HG03135 (cell line): ENCODE results near the gene PLCXD3.

ENCODE experiments used
- ATAC-seq: cut with Tn5 transposase; IDR thresholded peaks from one replicate; pipeline ENCODE4 v1.9.1; 2021; ENCODE audit warnings: mild to moderate bottlenecking, moderate library complexity; ENCODE audit not compliant: unreplicated experiment

Gene PLCXD3

DNA sequence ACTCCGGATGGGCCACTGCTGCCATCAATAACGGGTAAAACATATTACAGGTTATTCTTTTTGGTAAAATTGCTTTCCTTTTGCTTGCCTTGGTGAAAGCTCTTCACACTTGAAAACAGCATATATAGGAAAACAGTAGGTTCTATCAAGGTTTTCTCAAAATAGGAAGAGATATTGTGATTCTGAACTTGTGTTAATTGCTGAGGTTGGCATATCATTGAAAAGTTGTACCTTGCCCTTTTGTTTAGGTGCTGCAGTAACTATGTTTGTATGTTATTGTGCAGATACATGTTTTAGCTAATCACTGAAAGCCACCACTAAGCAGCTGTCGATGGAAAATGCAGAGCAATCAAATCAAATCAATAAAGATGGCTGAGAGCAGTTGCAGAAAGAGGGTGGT is 219.1 kb downstream of the PLCXD3 start:
- ATAC-seq = no peak

DNA sequence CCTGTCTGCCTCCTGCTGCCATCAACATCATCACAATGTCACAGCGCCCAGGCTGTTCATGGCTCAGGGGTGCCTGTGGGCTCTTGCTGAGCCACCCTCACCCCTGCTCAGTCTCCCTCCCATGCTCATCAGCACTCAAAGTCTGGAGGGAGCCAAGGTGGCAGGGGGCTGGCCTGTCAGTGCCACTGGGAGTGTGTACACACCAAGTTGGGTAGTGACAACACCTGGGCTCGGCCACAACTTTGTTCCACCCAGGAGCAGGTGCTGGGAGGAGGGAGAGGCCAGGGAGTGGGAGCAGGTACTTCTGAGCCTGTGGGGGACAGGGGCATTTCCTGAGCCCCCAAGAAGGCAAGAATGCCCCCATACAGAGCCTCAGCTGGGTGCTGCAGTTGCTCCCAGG is 219.6 kb downstream of the PLCXD3 start:
- ATAC-seq = no peak

GRCh38 chr5:41289970-41290464 is 220.4 kb downstream of the PLCXD3 start:
- no peak for ATAC-seq

- ATAC-seq = no peak
These were observed 223.7 kb downstream of the PLCXD3 start for GRCh38 chr5:41286696-41287095.

DNA sequence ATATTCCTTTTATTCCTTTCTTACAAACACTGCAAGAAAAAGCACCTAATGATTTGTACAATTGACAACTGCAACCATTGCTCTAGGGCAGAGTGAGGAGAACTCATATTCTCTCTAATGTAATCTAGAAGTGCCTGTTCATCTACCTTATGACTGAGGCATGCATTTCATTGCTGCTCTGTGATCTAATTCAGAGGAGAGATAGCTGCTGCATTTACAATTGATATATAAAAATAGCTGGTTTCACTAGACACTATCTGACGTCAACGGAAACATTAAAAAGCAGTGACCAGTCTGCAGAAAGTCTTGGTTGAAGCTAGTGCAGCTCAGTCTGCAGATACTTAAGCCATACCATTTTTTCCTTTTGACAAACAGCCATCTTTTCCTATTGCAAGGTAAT is 224.2 kb downstream of the PLCXD3 start:
- ATAC-seq = no peak

- no peak for ATAC-seq
These were observed 225.5 kb downstream of the PLCXD3 start for GRCh38 chr5:41284938-41285337.

- ATAC-seq = no peak
These were observed 229.1 kb downstream of the PLCXD3 start for GRCh38 chr5:41281215-41281810.

GRCh38 chr5:41279040-41279439 is 231.4 kb downstream of the PLCXD3 start:
- no peak for ATAC-seq

- no peak for ATAC-seq
These were observed 232.7 kb downstream of the PLCXD3 start for GRCh38 chr5:41277476-41278245.

- no peak for ATAC-seq
These were observed 234.4 kb downstream of the PLCXD3 start for GRCh38 chr5:41275813-41276512.

DNA sequence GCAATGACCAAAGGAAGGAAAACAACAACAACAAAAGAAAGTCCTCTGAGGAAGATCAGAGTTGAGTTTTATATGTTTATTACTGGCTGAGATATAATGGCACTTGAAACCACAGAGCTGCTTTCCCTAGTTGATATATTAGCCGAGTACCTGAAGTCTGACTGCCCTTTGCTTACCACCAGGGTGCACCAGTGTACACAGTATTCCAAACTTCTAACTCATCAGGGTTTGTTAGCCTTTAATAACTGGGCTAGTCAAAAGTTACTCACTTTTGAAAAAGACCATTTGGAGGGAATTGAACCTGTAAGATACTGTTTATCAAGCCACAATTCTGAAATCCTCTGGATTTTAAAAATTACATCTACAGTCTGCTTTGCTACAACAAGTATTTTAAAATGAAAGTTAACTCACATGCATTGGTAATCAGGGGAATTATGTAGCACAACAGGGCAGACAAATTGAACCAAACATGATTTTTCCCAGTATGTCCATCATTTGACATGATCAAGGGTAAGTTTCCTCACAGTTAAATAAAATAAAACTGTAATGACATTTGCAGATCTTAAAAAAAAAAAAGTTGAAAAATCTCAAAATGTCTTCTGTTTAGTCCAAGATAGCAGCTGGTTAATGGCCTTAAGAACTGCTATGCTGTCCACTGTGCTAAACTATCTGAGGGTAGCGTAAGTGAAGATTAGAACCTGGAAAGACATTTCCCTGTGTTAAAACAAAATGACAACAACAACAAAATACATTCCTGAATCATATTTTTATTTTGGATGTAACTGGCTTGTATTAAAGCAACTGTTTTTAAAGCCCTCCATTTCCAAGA is 239.8 kb downstream of the PLCXD3 start:
- ATAC-seq = peak; percentile 84

GRCh38 chr5:41268894-41269293 is 241.5 kb downstream of the PLCXD3 start:
- ATAC-seq = no peak

GRCh38 chr5:41266377-41266776 is 244.0 kb downstream of the PLCXD3 start:
- no peak for ATAC-seq

DNA sequence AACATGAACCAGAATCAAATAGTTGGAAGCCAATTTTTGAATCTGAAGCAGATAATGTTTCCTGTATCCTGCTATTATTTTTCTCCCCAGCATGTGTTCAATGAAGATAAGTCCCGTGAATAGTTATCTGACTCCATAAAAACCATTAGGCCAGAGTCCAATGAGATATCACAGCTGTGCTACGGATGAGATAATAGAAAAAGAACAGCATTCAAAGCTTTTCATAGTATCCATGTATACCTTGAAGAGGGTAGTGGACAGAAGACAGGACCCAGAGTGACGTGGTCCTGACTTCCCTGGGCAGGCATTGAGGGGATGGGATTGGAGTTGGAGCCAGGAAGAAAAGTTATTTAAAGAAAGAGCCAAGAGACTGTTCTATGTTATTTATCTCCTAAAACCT is 246.4 kb downstream of the PLCXD3 start:
- no peak for ATAC-seq

- no peak for ATAC-seq
These were observed 247.1 kb downstream of the PLCXD3 start for GRCh38 chr5:41263335-41263734.
